ENCODE measurements around the gene MRGPRF. TPM values are rescaled to one million over a fixed set of nuclear protein-coding genes. Genes with fewer than 3 reads are reported as not detected.
A peak's percentile ranks its signal among the peaks of the same experiment; 100 is the strongest.
"Not testable (repeated sequence)": the region's sequence is repeated elsewhere in the genome, so short reads cannot be mapped to it uniquely, and the experiment has no call there.

Gene MRGPRF
- total RNA-seq, 1 experiment from 2014 or later, result 0.61 TPM

DNA sequence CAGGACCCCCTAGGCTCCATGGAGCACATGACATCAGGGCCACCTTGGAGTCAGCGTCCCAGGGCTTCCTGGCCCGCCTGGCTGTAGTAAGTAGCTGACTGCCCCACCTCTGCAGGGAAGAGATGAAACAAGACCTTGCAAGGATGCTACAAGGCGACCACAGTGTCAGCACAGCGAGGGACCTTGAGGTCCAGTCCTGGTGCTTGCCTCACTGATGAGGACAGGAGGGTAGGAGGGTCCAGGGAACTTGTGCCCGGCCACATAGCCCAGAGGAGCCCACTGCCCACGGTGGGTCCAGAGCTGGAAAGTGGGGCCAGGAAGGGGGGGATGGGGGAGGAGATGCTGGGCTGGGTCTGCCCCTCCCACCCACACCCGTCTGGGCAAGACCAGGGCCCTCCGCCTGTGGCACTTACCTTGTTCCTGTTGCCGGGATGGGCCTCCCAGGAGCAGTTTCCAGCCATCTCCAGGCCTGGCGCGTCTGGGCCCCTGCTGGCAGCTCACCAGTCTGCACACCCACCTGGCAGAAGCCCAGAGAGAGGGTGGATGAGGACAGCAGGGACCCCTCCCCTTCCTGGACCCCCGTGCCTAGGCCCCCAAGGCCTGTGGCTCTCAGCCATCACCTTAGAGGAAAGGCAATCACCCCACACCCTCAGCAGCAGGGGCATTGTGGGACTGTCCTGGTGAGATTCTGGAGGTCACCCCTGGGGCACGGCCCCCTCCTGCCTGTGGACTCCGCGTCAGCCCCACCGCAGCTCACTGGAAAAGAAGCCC lies 3.4 kb downstream of the MRGPRF start:
- DNase-seq (ENCODE audit: low read depth, low spot score), result no peak
- in situ Hi-C loops (cut with HindIII; ENCODE audit: low pct_unique_long_range_greater_than_20kb, low sequenced_read_pairs), result no loop called here

DNA sequence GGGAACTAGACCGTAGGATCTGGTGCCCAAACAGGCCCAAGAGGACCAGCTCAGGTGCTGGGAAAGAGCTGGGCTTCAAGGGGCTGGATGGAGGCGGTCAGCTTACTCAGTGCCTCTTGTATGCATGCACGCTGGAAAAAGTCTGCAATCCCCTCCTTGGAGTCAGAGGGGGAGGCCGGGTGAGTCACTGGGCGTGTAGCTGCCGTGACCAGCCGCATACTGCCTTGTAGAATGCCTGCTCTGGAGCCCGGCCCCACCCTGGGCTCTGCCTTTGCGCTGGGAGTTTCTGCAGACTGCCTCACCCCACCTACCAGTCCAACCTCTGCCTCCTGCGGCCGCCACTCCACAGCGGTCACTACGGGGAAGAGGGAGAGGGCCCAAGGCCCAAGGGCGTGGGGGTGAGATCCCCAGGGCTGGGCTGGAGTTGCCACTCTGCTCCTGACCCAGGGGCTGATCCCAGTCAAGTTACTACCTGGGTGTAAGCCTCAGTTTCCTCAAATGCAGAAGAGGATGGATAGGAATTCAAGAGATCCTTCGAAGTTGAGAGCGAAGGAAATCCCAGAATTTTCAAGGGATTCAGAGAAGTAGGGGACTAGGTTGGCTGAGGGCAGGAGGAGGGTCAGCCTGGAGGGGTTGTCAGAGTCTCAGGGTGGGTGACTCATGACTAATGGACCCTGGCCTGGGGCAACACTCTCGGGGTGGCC lies 4.2 kb downstream of the MRGPRF start:
- DNase-seq (ENCODE audit: low read depth, low spot score), result peak; percentile 45
- in situ Hi-C loops (cut with HindIII; ENCODE audit: low pct_unique_long_range_greater_than_20kb, low sequenced_read_pairs), result no loop called here

DNA sequence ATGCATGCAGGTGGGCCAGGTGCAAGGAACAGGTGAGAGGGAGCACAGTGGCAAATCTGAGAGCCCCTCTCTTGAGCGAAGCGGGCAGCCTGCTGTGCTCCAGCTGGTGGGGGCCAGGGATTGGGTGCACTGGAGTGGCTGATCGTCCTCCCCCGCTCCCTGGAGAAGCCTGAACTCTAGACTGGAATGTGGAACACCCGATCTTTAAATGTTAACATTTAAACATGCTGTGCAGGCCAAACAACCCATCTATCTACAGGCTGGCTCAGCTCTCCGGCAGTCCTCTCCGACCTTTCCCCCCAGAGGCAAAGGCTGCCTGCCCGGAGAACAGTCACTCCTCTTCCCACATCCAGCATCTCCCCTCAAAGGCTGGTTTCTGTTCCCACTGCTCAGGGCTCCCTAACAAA lies 5.1 kb downstream of the MRGPRF start:
- in situ Hi-C loops (cut with HindIII; ENCODE audit: low pct_unique_long_range_greater_than_20kb, low sequenced_read_pairs), result no loop called here
- DNase-seq (ENCODE audit: low read depth, low spot score), result no peak

DNA sequence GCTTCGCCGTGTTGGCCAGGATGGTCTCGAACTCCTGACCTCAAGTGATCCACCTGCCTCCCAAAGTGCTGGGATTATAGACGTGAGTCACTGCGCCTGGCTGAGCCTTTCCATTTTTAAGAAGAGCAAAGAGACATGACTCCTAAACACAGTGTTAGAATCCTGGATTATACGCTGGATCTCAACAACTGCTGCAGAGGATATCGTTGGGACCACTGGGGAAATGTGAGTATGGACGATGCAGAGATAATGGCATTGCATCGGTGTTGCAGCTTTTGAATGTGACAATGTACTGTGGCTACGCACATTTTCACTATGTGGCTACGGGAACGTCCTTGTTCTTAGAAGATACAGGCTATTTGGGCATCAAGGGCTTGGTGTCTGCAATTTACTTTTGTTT lies 6.2 kb downstream of the MRGPRF start:
- in situ Hi-C loops (cut with HindIII; ENCODE audit: low pct_unique_long_range_greater_than_20kb, low sequenced_read_pairs), result no loop called here
- DNase-seq (ENCODE audit: low read depth, low spot score), result no peak

DNA sequence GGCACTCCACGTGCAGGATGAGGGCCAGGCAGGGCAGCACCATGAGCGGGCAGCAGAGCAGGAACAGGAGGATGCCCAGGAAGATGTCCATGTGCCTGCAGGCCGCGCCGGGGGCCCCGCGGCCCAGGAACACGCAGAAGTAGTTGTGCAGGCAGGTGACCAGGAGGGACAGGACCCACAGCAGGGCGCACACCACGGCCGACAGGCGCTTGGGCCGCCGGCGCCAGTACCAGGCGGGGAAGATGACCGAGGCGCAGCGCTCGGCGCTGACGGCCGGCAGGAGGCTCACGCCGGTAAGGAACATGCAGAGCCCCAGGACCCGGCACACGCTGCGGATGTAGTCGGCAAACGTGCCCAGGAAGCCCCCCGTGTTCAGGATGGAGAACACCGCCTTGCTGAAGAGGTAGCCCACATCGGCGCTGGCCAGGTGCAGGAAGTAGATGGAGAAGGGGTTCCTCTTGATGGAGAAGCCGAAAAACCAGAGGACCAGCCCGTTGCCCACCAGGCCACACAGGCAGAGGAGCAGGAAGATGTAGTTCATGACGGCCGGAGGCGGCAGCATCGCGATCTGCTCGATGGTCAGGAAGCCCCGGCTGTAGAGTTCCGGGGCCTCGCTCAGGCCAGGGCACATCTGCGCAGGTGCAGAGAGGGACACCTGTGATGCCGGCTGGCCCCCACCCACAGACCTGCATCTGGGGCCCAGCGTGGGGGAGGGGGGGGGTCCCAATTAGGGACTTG lies 7.2 kb downstream of the MRGPRF start:
- no peak for DNase-seq (ENCODE audit: low read depth, low spot score)
- in situ Hi-C loops (cut with HindIII; ENCODE audit: low pct_unique_long_range_greater_than_20kb, low sequenced_read_pairs), result no loop called here

DNA sequence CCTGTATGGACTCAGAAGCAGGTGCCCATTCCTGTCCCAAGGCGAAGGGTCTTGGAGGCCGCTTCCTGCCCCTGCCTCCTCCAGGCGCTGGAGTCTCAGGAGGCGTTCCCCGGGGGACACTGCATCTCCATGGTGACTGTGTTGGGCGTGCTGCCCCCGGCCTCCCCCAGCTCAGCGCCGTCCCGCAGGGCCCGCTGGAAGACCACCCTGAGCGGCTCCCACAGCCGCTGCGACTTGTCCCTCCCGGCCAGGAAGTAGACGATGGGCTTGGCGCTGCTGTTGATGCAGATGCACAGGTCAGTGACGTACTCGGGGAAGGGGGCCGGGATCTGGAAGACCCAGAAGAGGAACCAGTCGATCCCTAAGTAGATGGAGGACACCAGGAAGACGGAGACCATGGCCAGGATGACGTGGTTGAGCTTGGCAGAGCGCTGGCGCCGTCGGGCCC lies 7.8 kb downstream of the MRGPRF start:
- no peak for DNase-seq (ENCODE audit: low read depth, low spot score)
- in situ Hi-C loops (cut with HindIII; ENCODE audit: low pct_unique_long_range_greater_than_20kb, low sequenced_read_pairs), result no loop called here

DNA sequence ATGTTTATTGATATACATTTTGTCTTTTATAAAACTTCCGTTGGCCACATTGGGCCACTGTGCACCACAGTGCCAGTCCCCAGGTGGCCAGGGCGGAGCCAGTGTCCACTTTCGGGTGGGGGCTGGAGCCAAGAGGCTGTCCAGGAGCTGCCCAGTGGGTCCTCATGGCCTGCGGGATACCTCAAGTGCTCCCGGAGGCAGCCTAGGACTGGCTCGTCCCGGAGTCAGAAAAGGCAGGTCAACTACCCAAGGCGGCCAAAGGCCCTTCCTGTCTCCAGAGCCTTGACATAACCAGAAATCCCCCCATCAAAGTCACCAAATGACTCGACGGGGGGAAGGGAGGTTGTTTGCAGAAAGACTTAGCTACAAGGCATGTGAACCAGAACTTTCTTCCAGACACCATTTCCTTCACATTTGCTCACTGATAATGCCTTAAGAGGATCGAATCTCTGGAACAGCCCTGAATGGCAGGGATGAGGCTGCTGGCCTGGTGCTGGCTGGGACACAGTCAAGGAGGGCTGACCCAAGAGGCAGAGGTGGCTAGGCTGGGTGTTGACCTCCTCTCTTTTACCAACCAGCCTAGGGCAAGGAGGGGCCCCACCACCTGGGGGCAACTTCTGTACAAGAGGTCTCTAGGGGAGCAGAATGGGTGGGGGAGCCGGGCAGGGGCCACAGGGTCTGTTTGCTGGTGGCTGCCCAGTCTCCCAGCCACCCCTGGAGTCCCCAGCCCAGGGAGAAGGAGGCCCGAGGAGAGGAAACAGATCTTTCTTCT lies 8.4 kb downstream of the MRGPRF start:
- no peak for DNase-seq (ENCODE audit: low read depth, low spot score)
- in situ Hi-C loops (cut with HindIII; ENCODE audit: low pct_unique_long_range_greater_than_20kb, low sequenced_read_pairs), result no loop called here

DNA sequence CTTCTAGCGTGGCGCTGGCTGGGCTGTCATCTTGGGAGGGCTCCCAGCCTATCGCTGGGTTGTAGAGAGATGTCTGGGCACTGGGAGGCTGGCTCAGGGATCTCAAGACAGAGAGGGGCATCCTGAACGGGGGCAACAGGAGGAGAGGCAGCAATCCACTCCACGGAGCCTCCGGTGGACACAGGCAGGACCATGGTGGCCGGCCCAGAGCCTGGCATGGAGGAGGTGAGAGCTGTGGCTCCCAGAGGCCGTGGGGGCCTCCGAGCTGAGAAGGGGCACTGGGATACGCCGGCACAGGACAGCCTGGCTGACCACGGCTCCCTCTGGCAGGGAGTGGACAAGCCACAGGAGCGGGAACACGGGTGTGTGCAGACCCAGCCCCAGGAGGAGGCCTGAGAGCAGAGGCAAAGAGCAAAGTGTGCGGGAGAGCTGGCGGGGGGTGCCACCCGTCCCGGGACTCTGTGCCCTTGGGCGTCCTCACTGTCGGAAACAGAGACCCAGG lies 9.1 kb downstream of the MRGPRF start:
- no peak for DNase-seq (ENCODE audit: low read depth, low spot score)
- in situ Hi-C loops (cut with HindIII; ENCODE audit: low pct_unique_long_range_greater_than_20kb, low sequenced_read_pairs), result no loop called here

DNA sequence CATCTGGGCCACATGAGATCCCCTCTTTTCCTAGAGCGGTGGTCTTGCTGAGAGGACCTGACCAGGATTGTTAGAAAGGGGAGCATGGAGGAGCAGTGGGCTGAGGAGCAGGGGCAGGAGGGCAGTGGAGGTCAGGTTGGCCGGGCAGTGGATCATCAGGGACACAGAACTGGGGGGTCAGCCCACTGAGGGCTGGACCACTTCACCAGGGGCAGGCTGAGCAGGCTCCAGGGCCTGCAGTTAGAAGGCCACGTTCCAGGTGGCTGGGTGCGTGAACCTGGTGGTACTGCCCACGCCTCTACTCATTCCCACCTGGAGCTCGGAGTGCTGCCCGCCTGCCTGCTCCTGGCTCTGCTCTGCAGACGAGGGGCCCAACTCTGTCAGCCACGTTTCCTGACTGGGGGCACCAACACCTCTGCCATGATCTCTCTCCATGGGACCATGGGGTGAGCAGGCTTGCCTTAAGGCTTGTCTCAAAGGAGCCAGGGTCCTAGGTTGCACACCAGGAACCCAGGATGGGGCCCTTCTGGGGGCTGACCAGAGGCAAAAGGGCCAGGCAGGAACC lies 9.7 kb downstream of the MRGPRF start:
- DNase-seq (ENCODE audit: low read depth, low spot score), result no peak
- in situ Hi-C loops (cut with HindIII; ENCODE audit: low pct_unique_long_range_greater_than_20kb, low sequenced_read_pairs), result no loop called here

DNA sequence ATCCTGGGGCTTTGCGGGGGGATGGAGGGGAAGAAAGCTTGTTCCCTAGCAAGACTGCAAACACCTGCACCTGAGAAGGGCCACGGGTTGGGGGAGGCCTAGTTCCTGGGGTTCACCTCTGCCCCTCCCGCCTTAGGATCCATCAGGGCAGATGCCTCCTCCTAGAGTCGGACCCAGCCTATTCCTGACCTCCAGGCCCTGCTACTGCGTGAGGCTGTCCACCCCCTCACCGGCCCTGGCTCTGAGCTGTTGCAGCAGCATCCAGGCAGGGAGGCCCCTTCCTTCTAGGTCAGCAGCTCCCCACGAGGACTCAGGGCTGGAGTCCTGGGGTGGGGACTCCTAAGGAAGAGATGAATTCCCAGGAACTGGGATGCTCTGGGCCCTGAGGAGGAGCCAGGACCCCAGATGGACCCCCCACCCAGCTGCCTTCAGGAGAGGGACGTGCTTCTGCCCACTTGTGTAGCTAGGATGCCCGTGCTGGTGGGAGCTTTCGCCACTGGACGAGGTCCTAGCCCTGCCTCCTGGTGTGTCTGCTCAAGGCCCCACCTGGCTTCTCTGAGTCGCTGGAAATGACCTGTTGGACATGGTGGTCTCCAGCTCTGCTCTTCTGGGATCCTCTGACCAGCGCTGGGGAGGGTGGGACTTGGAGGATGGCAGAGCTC lies 10.3 kb downstream of the MRGPRF start:
- in situ Hi-C loops (cut with HindIII; ENCODE audit: low pct_unique_long_range_greater_than_20kb, low sequenced_read_pairs), result no loop called here
- DNase-seq (ENCODE audit: low read depth, low spot score), result no peak

DNA sequence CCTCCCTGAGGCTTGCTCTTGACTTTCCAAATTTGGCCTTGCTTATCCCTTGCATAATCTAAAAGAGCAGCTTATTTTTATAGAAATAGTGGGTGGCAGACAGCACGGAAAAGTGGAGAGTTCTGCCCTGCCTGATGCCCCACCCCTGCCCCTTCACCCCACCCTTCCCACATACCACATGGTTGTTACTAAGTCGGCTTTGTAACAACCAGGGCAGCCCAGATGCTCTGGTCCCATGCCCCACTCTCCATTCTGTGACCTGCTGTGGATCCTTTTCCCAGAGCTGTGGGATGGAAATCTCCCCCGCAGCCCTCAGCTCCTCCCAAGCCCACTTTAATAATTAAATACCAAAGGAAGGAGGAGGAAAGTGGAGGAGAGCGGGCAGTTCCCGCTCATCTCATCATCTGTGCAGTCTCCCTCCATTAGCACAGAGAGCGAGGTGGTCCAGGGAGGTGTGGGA lies 10.9 kb downstream of the MRGPRF start:
- in situ Hi-C loops (cut with HindIII; ENCODE audit: low pct_unique_long_range_greater_than_20kb, low sequenced_read_pairs), result no loop called here
- no peak for DNase-seq (ENCODE audit: low read depth, low spot score)

DNA sequence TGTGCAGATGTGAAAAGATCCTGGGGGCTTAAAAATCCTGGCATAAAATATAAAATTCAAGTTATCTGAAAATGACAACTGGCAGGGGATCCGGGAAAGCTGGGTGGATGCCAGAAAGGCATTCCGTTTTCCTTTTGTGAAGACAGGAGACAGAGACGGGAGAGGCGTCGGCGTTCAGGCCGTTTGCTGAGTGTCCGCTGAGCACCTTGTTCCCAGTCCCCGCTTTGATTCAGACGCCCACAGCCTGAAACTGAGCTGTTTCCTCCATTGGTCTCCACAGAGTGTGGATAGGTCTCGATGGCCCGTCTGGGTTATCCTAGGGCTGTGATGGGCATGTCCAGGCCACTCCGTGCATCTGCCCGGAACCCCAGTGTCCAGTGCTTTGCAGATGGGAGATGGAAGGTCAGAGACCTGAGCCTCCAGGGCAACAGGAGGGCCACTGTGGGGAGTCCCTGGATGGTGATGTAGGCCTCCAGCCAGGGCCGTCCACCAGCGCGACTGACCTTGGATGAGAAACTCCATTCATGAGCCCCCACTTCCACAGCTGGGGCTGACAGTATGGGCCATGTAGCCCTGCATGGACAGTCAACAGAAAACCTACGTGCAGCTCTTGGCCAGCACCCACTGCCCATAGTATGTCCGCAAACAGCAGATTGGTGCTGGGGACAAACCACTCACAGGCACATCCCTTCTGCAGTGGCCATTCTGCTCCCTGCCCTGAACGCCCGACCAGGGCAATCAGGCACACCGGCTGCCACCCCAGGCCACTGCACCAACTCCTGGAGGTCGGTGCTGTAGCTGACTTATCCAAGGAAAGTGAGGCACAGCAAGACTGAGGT lies 11.6 kb downstream of the MRGPRF start:
- DNase-seq (ENCODE audit: low read depth, low spot score), result no peak
- in situ Hi-C loops (cut with HindIII; ENCODE audit: low pct_unique_long_range_greater_than_20kb, low sequenced_read_pairs), result no loop called here

DNA sequence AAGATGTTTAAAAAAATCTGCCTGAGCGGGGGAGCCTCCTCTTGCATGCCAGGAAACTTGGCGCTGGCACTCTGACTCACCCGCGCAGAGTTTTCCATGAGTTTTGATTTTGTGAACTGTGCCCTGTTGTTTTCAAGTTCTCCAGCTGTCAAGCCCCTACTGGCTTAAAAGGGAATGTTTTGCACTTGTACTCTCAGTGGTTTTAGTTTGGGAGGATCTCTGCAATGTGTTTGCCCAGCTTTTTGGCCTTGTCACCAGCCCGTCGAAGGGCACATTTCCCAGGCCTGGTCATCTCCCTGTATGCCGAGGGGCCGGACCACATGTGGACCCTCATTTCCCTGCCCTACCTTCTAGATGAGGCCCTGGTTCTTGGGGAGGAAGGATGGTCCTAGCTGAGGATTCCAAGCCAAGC lies 12.2 kb downstream of the MRGPRF start:
- in situ Hi-C loops (cut with HindIII; ENCODE audit: low pct_unique_long_range_greater_than_20kb, low sequenced_read_pairs), result no loop called here
- DNase-seq (ENCODE audit: low read depth, low spot score), result peak; percentile 93

DNA sequence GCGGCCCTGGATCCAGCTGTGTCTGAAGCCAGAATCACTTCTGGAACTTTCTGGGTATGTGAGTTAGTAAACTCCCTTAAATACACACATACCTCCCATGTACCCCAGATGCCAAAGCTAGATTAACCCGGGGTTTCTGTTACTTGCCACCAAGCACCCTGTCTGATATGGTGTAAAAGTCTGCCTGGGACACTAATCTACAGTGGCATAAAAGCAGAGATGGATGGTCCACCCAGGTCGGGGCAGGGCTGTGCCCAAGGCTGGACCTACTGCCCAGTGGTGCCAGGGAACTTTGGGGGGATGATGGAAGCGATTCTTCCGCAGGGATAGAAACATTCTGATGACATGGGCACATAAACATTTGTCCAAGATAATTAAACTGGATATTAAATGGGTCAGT lies 12.7 kb downstream of the MRGPRF start:
- DNase-seq (ENCODE audit: low read depth, low spot score), result no peak
- in situ Hi-C loops (cut with HindIII; ENCODE audit: low pct_unique_long_range_greater_than_20kb, low sequenced_read_pairs), result no loop called here

DNA sequence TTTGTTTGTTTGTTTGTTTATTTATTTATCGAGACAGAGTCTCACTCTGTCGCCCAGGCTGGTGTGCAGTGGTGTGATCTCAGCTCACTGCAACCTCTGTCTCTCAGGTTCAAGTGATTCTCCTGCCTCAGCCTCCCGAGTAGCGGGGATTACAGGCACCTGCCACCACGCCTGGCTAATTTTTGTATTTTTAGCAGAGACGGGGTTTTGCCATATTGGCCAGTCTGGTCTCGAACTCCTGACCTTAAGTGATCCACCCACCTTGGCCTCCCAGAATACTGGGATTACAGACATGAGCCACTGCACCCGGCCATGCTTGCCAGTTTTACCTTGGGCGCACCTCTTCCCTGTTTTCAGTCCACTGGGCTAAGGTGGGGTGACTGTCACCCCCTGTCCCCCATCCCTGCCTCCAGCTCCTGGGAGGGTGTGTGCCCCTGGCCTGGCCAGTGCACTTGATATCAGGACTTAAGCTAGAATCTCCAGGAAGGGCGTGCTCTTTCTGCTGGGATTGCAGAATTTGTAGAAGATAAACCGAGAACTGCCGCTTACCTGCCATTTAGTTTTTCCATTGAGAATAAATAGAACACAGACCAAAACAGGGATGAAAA lies 13.2 kb downstream of the MRGPRF start:
- DNase-seq (ENCODE audit: low read depth, low spot score); in situ Hi-C loops (cut with HindIII; ENCODE audit: low pct_unique_long_range_greater_than_20kb, low sequenced_read_pairs): not testable (repeated sequence)
